ENCODE measurements around the gene DCDC2. TPM values are rescaled to one million over a fixed set of nuclear protein-coding genes. Genes with fewer than 3 reads are reported as not detected.
A peak's percentile ranks its signal among the peaks of the same experiment; 100 is the strongest.

The DCDC2 gene
- total RNA-seq, 2 donors from 2014 or later, result 0.34 to 2.5 TPM

- peak; percentile 28 for DNase-seq (ENCODE audit: low spot score)
- intact Hi-C loops (cut with DNase I), result no loop called here
- H3K9me3 ChIP-seq, result no peaks in the 10 kb centered on the region
- H3K27me3 ChIP-seq (replicated peaks; ENCODE audit: insufficient read depth), result no peaks in the 10 kb centered on the region
- H3K4me1 ChIP-seq (replicated peaks), result no peaks in the 10 kb centered on the region
- H3K27ac ChIP-seq, result no peak overlapping the region
- H3K4me3 ChIP-seq, result no peak overlapping the region
- TF ChIP-seq POLR2AphosphoS5 (IDR thresholded peaks at IDR 0.05) (no peak), POLR2A (IDR thresholded peaks at IDR 0.05) (no peak)
- TF ChIP-seq, protein P1, sequence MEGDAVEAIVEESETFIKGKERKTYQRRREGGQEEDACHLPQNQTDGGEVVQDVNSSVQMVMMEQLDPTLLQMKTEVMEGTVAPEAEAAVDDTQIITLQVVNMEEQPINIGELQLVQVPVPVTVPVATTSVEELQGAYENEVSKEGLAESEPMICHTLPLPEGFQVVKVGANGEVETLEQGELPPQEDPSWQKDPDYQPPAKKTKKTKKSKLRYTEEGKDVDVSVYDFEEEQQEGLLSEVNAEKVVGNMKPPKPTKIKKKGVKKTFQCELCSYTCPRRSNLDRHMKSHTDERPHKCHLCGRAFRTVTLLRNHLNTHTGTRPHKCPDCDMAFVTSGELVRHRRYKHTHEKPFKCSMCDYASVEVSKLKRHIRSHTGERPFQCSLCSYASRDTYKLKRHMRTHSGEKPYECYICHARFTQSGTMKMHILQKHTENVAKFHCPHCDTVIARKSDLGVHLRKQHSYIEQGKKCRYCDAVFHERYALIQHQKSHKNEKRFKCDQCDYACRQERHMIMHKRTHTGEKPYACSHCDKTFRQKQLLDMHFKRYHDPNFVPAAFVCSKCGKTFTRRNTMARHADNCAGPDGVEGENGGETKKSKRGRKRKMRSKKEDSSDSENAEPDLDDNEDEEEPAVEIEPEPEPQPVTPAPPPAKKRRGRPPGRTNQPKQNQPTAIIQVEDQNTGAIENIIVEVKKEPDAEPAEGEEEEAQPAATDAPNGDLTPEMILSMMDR (IDR thresholded peaks at IDR 0.05), result no peak
- 2% methylated on average over 6 of the region's 6 CpGs for WGBS
- H3K36me3 ChIP-seq, result no peaks in the 10 kb centered on the region
Observed at GRCh38 chr6:24126586-24127192, 231.2 kb downstream of the DCDC2 start.

DNA sequence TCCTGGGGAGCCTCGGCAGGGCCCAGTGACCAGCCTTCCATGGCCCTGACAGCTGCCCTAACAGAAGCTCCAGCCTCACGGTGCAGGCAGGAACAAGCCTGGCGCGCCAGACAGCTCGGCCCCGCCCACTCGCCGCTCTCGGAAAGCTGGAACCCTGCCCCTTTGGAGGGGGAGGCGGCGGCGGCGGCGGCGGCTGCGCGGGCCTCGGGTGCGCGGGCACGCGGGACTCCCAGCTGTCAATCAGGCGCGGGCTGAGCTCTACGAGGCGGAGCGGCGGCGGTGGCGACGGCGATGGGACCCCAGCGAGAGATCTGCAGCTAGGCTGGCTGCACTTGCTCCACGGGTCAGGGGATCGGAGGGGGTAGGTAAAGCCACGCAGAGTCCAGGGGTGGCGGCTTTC lies 231.9 kb downstream of the DCDC2 start, which contains the start of gene NRSN1:
Gene NRSN1, plus strand, starts transcription at position 236 of the 400 bp plus-strand sequence. CDS start 8,113 bp downstream, outside the sequence.
- Histone ChIP-seq H3K9me3 (no peaks in the 10 kb centered on the region), H3K36me3 (no peaks in the 10 kb centered on the region), H3K27ac (no peak within 1 kb of the TSS), H3K4me1 (replicated peaks) (no peaks in the 10 kb centered on the region), H3K4me3 (no peak within 1 kb of the TSS), H3K27me3 (replicated peaks; ENCODE audit: insufficient read depth) (no peaks in the 10 kb centered on the region)
- intact Hi-C loops (cut with DNase I), result no loop called here
- TF ChIP-seq POLR2A (IDR thresholded peaks at IDR 0.05) (no peak), POLR2AphosphoS5 (IDR thresholded peaks at IDR 0.05) (no peak)
- TF ChIP-seq, protein P1 (IDR thresholded peaks at IDR 0.05), result no peak
- 2% methylated on average over 22 of the region's 37 CpGs for WGBS
- no peak for DNase-seq (ENCODE audit: low spot score)

DNA sequence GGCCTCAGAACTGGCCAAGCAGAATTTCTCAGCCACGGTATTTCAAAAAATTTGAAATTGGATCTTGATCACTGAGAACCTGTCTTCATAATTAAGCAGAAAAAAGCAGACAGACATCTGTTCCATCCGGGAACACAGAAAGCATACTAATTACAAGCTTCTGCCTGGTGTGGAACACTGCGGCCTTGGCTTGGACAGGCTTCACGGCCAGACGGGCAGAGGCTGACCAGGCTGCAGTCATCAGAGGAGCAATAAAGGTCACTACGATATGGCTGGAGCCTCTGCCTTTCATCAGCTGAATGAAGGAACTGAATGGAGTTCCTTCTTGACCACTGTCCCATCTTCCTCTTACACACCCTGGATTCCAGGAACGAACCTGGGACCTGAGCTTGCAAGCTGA lies 235.7 kb downstream of the DCDC2 start:
- intact Hi-C loops (cut with DNase I), result no loop called here
- H3K4me3 ChIP-seq, result no peak overlapping the region

More for the DNA sequence above, 235.7 kb downstream of the DCDC2 start:
- H3K27me3 ChIP-seq (replicated peaks; ENCODE audit: insufficient read depth), result no peaks in the 10 kb centered on the region
- H3K27ac ChIP-seq, result no peak overlapping the region
- H3K36me3 ChIP-seq, result no peaks in the 10 kb centered on the region
- H3K9me3 ChIP-seq, result no peaks in the 10 kb centered on the region
- no peak for TF ChIP-seq POLR2AphosphoS5 (IDR thresholded peaks at IDR 0.05)
- no peak for TF ChIP-seq POLR2A (IDR thresholded peaks at IDR 0.05)
- TF ChIP-seq, protein P1 (IDR thresholded peaks at IDR 0.05), result no peak
- no peaks in the 10 kb centered on the region for H3K4me1 ChIP-seq (replicated peaks)
- 40% methylated on average over 7 of the region's 7 CpGs for WGBS
- no peak for DNase-seq (ENCODE audit: low spot score)

Small RNA genes lying within 50 kb of the gene (small RNA-seq; reads per million reads assigned to genes)
- gene RF00218, result 0 reads per million in 2 donors
- gene RNU6-391P, result 0 reads per million in 2 donors

Other genes starting within 250 kb of the DCDC2 start
- under 1 TPM in 1 of 2 donors, not detected in 1; 0.45 TPM for gene NRSN1, start 231.8 kb downstream of the DCDC2 start, total RNA-seq
- gene MRS2, start 44.9 kb upstream of the DCDC2 start, total RNA-seq, result 10 to 100 TPM; 27.1 to 27.5 TPM
- 10 to 100 TPM in 1 of 2 donors, 1 to 10 TPM in 1; 3.1 to 13.0 TPM for gene GPLD1, start 131.5 kb upstream of the DCDC2 start, total RNA-seq
- gene ALDH5A1, start 136.9 kb upstream of the DCDC2 start, total RNA-seq, result 10 to 100 TPM; 11.1 to 22.6 TPM